GM18499 (cell line): ENCODE data around the gene NPAS1.
A peak's percentile ranks its signal among the peaks of the same experiment; 100 is the strongest.

ENCODE experiments used
- ATAC-seq: cut with Tn5 transposase; IDR thresholded peaks from one replicate; pipeline ENCODE4 v1.9.1; 2021; ENCODE audit warnings: moderate number of reproducible peaks; ENCODE audit not compliant: insufficient read depth, unreplicated experiment

Gene NPAS1

DNA sequence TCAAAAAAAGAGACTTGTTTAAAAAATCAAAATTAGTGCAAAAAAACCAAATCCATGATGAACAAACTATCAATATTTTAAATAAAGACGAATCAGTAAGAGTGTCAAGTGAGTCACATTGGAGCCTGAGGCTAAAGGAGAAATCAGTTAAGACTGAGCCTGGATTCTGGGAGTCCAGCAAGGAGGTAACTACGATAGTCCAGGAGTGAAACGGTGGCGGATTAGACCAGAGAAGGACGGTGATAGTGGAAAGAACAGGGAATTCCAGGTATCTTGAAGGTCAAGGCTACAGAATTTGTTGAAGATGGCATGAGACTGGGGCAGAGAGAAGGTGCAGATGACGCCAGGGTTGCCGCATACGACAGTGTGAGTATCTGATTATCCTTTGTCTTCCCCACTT lies 7.0 kb upstream of the NPAS1 start:
- ATAC-seq, result no peak

DNA sequence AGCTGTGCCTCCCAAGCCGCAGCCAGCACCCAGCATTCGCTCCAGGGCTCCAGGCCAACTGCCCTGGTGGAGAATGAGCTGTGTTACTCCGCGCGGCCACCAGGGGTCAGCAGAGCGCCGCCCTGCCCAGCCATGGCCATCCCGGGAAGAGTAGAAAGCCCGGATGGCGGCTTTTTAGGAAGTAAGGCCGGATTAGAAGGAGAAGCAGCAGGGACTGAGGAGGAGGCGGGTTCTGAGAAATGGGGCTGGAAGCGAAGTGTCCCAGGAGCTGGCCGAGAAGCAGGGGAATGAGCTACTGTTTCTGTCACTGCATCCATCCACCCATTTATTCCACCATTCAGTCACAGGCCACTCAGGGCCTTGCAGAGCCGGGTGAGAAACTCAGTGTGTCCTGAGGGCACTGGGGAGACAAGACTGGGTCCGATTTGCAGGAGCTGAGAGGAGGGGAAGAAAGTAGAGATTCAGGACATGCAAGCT lies 6.6 kb upstream of the NPAS1 start:
- no peak for ATAC-seq

DNA sequence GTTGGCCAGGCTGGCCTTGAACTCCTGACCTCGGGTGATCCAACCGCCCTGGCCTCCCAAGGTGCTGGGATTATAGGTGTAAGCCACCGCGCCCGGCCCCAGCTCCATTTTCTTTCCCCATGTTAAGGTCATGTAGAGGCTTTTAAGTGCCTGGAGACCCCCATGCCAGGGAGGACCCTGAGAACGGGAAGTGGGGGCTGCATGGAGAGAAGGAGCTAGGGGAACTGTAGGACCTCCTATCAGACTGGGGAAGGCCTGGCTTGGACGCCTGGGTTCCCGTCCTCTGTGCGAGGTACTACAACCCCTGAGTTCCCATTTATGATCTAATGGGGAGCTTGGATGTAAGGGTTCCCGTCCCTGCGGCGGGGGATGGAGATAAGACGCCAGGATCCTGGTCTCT lies 714 bp upstream of the NPAS1 start:
- ATAC-seq, result no peak

DNA sequence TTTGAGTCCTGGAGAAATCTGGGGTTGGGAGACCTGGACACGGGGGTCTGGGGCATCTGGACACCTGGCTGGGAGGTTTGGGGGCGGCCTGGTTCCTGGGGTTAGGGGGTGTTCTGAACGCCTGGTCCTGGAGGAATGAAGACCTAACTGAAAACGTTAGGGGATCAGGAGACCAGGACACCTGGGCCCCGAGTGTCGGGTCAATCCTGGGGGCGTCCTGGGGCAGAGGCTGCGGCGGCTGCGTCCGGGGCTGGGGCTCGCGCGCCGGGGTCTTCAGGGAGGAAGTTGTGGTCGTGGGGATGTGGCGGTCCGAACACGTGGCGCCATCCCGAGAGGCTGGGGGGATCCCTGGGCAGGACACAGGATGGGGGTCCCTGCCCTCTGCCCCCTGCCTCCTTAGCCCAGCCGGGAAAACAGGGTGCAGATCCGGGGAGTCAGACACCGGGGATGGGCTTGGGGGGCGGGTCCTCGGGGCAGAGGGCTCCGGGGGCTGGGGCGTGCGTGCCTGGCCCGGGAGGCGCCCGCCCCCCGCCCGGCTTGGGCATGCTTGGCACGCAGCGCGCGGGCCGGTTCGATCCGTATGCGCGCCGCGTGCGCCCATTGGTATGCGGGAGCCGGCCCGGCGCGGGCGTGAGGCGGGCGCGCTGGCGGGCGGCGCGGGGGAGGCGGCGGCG lies 632 bp downstream of the NPAS1 start:
- no peak for ATAC-seq

DNA sequence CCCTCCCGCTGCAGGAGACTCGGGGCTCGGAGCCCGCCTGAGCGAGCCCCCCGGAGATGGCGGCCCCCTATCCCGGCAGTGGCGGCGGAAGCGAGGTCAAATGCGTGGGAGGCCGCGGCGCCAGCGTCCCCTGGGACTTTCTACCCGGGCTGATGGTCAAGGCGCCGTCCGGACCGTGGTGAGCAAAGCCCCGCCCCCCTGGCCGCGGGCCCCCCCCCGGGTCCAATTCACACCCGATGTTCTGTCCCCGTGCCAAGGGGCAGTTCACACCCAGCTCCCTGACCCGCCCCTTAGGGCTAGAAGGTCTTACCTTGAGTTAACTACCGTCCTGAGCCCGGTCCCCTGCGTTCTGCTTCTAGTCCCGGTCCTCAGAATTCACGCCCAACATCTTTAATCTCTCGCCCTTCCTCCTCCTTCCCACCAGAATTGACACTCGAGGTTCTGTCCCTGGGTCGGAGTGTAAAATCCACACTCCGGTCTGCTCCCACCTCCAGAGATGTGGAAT lies 1.4 kb downstream of the NPAS1 start:
- ATAC-seq, result no peak

DNA sequence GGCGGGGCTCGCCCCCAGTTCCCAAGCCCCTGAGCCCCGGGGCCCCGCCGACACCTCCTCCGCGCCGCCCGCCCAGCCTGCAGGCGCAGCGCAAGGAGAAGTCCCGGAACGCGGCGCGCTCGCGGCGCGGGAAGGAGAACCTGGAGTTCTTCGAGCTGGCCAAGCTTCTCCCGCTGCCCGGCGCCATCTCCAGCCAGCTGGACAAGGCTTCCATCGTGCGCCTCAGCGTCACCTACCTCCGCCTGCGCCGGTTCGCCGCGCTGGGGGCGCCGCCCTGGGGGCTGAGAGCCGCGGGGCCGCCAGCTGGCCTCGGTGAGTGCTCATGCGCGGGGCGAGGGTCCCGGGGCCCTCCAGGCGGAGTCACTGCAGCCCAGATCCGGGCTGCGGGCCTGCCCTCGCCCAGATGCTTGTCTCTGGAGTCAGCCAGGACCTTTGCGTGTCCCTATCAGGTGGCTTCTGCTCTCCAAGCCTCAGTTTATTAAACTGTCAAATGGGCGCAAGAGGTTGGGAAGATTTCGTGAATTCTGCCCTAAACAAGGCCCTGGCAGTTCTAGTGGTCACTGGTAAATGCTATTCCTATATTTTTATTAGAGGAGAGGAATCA lies 2.0 kb downstream of the NPAS1 start:
- no peak for ATAC-seq

DNA sequence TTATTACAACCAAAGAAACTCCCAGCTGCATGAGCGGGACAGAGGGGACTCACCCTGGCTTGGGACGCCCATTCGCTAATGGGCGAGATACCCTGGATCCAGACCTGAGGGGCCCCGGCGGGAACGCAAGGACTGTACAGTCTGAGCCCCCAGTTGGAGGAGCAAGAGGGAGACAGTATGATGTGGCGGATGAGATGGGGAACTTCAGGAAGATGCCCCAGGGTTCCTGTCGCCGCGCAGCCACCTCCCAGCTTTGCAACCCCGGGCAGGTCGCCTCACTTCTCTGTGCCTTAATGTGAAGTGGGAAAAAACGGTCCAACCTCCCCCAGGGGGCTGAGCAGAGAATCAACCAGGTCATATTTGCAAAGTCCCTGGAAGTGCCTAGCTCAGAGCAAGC lies 2.5 kb downstream of the NPAS1 start:
- ATAC-seq, result no peak

DNA sequence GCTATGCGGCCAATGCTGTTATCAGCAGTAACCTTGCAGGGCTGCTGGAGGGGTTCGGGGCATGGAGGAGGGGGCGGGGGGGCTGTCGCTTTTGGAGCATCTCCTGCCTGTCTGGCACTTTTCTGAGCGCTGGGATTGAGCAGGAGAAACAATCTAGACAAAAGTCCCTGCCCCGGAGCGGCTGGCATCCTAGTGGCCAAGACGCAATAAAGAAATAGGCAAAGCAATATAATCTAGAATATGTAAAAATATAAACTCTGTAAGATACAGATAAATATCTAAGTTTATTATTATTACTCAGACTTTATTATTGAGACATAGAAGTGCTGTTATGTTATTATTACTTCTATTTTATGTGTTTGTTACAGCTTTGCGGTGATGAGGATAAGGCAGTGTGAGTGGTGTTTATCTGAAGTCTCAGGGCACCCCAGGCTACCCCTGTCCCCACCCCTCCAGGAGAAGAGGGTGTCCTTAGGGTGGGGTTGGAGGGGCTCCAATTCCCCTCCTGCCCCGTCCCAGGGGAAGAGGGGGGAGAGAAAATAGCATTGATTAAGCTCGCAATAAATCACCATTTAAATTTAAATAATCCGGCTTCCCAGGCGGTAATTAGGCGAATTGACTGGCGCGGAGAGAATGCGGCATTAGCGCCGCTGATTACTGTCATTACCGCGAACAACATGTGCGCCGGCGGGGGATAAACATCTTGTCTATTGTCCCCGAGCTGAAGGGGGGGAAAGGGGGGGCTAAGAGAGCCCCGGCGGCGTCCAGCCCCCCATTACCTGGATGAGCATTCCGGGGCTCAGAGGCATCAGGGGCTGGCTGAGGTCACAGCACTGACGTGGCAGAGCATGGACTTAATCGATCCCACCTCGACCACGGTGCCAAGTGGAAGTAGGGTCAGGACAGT lies 3.2 kb downstream of the NPAS1 start:
- ATAC-seq, result no peak

DNA sequence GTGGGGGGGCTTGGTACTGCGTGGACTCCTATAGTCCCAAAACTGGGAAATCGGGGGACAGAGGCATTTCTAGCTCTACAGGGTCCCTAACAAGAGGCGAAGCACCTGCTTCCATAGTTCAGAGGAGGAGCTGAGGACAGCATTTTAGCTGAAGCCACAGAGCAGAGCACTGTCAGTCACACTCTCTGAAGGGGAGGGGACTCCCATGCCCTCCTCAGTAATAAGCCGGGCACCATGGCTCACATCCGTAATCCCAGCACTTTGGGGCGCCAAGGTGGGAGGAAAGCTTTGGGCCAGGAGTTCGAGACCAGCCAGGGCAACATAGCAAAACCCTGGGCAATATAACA lies 3.8 kb downstream of the NPAS1 start:
- ATAC-seq, result no peak

DNA sequence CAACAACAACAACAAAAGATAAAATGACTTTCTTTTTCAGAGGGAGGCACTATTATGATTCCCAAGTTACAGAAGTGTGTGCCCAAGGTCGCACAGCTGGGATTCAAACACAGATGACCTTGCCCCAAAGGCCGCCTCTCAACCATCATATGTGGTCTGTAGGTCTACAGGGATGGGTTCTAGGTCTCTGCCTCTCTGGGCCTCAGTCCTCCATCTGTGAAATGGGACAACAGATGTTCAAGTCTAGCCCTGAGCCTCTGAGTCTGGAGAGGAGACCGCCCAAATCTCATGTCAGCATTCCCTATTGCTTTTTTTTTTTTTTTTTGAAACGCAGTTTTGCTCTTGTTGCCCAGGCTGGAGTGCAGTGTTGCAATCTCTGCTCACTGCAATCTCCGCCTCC lies 4.9 kb downstream of the NPAS1 start:
- ATAC-seq, result no peak

DNA sequence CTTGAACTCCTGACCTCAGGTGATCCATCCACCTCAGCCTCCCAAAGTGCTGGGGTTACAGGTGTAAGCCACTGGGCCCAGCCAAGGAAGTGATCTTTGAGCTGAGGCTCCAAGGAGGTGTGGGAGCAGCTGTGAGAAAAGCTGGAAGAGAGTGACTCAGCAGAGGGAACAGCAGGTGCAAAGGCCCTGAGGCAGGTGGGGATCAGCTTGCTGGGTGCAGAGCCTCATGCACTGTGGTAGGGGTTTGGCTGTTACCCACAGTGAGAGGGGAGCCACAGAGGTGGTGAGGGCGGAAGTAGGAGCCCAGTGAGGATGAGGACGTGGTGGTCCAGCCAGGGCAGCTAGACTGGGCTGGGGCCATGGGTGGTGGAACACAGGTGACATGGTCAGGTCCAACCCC lies 6.5 kb downstream of the NPAS1 start:
- no peak for ATAC-seq

DNA sequence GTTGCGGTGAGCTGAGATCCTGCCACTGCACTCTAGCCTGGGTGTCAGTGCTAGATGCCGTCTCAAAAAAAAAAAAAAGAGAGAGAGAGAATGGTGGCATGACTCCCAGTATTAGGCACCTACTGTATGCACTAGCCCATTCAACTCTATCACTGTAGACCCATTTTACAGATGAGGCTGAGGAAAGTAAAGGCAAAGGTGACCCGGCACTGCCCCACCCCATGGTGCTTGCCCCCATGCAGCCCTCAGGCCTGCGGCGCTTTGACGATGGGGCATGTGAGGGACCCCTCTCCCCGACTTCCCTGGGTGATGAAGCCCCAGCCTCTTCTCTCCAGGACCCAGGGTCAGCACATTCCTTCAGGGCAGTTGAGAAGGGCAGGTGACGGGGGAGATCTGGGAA lies 7.3 kb downstream of the NPAS1 start:
- no peak for ATAC-seq

DNA sequence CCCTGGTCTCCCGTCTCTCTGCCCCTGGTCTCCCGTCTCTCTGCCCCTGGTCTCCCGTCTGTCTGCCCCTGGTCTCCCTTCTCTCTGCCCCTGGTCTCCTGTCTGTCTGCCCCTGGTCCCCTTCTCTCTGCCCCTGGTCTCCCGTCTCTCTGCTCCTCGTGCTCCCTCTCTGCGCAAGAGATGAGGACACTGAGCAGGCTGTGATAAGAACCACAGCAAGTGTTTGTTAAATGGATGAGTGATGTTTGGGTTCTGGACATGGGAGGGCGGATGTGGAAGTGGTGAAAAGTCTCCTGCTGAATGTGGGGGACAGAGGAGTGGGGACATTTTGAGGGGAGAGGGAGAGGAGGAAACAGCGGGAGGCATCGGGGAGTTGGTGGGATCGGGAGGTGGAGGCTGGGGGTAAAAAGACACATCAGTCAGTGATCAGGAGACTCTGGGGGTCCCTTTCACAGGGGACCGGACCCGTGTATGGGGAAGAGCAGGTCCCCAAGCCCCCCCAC lies 8.0 kb downstream of the NPAS1 start:
- no peak for ATAC-seq

DNA sequence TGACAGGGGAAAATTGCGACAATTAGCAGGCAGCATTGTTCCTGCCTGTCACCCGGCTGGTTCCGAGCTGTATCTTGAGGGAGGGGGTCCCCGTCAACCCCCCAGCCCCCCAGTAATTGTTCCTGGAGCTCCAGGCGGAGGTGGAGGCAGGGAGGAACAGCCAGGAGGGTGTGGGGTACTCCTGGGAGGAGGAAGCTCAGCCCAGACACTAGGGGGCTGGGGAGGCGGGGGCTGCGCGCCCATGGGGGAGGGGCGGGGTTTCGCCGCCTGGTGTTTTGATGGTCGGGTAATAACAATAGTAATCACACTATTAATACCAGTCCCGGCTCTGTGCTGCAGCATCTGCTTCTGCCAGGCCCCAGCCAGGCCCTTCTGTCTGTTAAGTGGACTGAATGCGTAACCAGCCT lies 8.6 kb downstream of the NPAS1 start:
- no peak for ATAC-seq

DNA sequence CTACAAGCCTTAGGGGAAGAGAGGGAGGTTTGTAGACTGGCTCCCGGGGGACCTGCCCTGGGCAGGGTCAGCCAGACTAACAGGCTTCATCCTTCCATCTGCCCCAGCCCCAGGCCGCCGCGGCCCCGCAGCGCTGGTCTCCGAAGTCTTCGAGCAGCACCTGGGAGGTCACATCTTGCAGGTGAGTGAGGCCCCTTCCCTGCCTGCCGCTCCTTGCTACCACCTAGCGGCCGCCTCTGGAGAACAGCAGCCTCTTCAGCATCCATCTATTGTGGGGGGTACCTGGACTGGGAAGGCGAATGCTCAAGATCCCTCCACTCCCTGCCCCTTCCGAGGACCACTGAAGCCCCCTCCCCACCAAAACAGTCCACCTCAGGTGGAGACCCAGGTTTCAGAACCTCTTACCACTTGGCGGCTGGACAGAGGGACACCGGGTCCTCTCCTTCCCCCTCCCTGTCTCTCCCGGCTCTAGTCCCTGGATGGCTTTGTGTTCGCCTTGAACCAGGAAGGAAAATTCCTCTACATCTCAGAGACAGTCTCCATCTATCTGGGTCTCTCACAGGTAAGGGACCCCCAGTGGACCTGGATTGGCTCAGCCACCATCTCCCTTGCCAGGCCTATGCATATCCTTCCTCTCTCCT lies 12.7 kb downstream of the NPAS1 start:
- ATAC-seq, result no peak

DNA sequence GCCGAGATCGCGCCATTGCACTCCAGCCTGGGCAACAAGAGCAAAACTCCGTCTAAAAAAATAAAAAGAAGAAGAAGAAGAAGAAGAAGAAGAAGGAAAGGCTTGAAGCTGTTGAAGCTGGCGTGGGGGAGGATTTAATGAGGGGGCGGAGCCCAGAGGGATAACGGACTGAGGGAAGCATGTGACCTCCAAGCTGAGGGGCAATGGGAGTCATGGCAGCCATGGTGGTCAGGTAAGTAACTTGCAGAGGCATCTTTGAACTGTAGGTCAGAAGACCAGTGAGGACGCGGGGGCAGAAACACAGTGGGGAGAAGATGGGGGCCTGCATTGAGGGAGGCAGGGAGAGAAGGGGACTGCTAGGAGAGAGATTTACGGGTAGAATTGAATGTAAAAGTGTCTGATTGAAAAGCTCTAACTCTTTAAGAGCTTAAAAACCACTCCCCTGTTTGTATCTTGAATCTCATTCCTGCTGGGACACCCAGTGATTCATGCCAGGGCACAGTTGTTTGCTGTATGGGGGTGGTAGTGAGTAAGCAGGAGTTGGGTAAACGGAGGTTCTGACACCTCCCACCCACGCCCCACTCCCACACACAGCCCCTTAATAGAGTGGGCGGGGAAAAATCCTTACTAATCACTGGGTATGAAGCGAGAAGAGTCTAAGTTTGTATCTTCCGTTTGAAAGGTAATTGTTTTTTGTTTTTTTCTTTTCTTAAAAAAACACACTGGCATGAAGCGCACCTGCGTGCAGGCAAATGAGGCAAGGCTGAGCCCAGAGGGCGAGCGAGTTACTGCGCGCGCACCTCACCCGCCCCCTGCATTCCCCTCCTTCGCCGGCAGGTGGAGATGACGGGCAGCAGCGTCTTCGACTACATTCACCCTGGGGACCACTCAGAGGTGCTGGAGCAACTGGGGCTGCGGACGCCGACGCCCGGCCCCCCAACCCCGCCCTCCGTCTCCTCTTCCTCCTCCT lies 15.8 kb downstream of the NPAS1 start:
- ATAC-seq, result peak; percentile 50

DNA sequence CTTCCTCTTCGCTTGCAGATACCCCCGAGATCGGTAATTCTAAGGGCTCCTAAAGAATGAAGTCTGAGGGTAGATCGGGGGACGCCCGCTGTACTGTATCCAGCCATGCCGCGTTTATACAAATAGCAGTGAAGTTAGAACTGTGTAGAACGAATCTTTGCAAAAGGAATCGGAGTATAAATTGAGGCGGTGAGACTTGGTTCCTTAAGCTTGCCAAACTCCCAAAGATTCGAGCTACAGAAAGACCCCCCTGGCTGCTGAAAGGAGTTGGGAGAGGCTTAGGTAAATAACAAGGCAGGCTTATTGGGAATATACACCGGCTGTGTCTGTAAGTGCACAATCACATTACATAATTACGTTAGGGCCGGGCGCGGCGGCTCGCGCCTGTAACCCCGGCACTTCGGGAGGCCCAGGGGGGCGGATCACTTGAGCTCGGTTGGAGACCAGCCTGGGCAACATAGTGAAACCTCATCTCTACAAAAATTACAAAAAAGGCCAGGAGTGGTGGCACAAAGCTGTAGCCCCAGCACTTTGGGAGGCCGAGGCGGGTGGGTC lies 16.5 kb downstream of the NPAS1 start:
- peak; percentile 20 for ATAC-seq

DNA sequence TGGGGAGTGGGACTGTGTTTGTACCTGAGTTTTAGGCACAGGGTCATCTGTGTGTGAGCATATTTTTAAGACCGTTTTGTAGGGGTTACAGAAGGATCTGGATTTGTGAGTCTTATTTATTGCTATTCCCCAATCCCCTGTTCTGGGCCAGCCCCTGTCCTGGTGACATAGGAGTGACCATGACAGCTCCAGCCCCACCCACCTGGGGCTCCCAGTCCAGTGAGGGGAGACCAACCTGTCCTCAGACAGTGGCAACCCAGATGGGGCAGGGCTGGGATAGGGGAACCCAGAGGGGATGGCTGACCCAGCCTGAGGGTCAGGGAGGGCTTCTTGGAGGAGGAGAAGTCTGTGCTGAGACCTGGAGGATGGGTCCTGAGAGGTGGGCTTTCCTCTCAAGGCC lies 18.1 kb downstream of the NPAS1 start:
- no peak for ATAC-seq

DNA sequence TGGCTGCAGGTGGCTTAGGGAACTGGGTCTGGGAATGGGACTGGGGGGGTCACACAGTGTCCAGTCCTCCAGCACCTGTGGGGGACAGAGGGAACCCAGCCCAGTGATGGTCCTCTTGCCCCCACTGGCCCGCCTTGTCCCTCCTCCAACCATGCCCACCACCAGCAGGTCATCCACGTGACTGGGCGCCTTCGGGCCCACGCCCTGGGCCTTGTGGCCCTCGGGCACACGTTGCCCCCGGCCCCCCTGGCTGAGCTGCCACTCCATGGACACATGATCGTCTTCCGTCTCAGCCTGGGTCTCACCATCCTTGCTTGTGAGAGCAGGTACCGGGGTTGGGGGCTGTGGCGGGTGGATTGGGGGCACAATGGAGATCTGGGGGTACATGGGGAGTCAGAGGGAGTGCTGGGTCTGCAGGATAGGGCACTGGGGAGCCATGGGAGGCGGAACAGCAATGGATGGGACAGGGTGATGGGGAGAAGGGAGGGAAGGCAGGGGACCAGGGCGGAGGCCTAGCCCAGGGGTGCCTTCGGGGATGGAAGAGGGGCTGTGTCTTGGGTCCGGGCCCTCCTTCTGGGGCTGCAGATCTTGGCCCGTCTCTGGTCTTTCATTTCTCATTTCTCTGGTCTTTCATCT lies 19.7 kb downstream of the NPAS1 start:
- no peak for ATAC-seq
